GM10248 (cell line): ENCODE measurements around the gene ZMIZ2.

Experiments used
- CTCF ChIA-PET: fragments of 300-600 bp; sonication (Branson Sonifier 250); formaldehyde crosslinking; extraction: SDS; loops from one replicate; lab custom pipeline; 2021; ENCODE audit warnings: antibody characterized with exemption; lab: Yijun Ruan, JAX
- POLR2A ChIA-PET: fragments of 350-650 bp; sonication (Branson Sonifier 250); formaldehyde crosslinking; extraction: SDS; loops from one replicate; lab custom pipeline; 2020; ENCODE audit warnings: antibody characterized with exemption; lab: Yijun Ruan, JAX
- DNase-seq: peaks from one replicate; pipeline ENCODE4 v3.0.0; 2012; ENCODE audit errors: extremely low spot score
- CTCF ChIP-seq: IDR thresholded peaks from 2 replicates; pipeline ENCODE4 v1.5.1; 2012; ENCODE audit warnings: mild to moderate bottlenecking, low read depth; ENCODE audit errors: extremely low read depth, missing control alignments, control extremely low read depth

The ZMIZ2 gene

DNA sequence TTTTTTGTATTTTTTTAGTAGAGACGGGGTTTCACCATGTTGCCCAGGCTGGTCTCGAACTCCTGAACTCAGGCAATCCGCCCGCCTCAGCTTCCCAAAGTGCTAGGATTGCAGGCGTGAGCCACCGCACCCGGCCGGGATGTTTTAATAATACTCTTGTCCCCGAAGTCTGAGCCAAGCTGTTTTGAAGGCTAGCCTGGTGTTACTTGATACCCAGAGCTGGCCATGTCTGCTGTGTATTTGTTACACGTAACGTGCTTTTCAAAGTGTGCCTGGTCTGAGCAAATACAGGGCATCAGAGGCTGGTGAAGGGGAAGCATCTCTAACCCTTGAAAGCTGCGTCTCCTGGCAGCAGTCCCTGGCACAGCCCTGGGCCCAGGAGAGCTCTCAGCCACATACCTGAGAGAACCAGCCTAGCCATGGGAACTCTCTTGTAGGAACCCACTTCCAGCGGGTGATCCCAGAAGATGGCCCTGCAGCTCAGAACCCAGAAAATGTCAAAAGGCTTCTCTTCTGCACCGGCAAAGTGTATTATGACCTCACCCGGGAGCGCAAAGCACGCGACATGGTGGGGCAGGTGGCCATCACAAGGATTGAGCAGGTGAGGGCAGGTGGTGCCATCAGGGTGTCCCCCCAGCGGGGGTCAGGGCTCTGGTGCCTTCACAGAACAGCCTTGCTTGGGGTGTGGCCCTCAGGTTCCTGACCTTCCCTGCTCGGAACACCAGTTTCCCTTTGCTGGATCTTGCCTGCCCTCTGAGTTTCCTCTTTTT is 41.7 kb upstream of the ZMIZ2 start:
- no peak for TF ChIP-seq CTCF
- DNase-seq, result peak; percentile 16
- ChIA-PET CTCF (interaction anchor here (1.3 to 1.5 kb wide), 2 partner anchors 23 to 26 kb away, joined by 3 to 4 read pairs; no protein-coding TSS in a partner anchor), POLR2A (no interaction called here)

DNA sequence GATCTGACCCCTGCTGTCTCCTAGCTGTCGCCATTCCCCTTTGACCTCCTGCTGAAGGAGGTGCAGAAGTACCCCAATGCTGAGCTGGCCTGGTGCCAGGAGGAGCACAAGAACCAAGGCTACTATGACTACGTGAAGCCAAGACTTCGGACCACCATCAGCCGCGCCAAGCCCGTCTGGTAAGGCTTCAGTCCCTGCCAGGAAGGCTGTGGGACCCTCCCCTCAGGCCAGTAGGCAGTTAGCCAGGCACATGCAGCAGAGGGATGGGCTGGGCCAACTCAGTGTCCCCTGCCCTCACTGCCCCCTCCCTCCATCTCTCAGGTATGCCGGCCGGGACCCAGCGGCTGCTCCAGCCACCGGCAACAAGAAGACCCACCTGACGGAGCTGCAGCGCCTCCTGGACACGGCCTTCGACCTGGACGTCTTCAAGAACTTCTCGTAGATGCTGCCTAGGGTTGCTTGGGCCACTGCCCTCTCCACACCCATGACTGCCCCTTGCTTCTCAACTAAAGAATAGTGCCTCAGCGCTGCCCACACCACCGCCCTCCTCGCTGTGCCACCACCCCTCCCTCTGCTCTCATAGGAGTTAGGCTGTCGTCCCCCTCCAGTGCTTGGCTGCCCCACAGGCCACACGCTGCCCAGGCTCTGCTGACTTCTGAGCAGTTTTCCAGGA is 41.0 kb upstream of the ZMIZ2 start:
- TF ChIP-seq CTCF, result no peak
- ChIA-PET CTCF (no interaction called here), POLR2A (no interaction called here)
- peak; percentile 11 for DNase-seq

- POLR2A ChIA-PET, result no interaction called here
- CTCF ChIA-PET, result interaction anchor here (1.2 kb wide), 1 partner anchor 15 kb away, joined by 3 read pairs; no protein-coding TSS in a partner anchor
- peak; percentile 32 for DNase-seq
Measured at GRCh38 chr7:44709011-44709915, 39.4 kb upstream of the ZMIZ2 start.

DNA sequence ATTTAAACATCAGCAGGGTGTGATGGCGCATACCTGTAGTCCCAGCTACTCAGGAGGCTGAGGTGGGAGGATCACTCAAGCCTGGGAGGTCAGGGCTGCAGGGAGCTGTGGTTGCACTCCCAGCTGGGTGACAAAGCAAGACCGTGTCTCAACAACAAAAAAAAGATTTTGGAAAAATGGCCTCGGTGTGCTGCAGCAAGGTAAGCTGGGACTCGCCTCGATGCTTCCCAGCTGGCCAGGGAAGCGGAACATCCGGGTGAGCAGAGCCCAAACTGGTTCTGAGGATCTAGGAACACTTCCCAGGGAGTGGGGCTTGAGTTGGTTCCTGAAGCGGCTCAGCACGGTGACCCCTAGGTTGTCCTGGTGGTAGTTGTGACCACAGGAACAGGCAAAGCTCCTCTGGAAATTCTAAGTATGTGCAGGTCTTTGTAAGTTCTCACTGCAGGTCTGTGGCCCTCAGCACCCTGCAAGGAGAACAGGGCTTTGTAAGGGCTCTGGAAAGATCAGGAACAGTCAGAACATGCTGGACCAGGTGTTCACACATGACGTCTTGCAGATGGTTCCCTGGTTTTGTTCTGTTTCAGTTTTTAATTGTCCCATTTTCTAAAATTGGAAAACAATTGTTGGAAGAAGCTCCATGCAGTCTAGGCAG is 38.6 kb upstream of the ZMIZ2 start:
- no peak for TF ChIP-seq CTCF
- ChIA-PET POLR2A (no interaction called here), CTCF (interaction anchor here (0.7 to 1.5 kb wide), 5 partner anchors 9 to 93 kb away, joined by 3 to 4 read pairs (median 3); partner anchors contain the start of gene PPIA)
- peak; percentile 6 for DNase-seq

More at GRCh38 chr7:44709011-44709915, 39.4 kb upstream of the ZMIZ2 start:
- TF ChIP-seq CTCF, result no peak

GRCh38 chr7:44711528-44711927 is 37.1 kb upstream of the ZMIZ2 start:
- ChIA-PET POLR2A (no interaction called here), CTCF (interaction anchor here (1.5 kb wide), 1 partner anchor 85 kb away, joined by 3 read pairs; the partner anchor contains the start of gene PPIA)
- TF ChIP-seq CTCF, result no peak
- peak; percentile 14 for DNase-seq

- POLR2A ChIA-PET, result no interaction called here
- no peak for TF ChIP-seq CTCF
- no peak for DNase-seq
- CTCF ChIA-PET, result no interaction called here
Measured at GRCh38 chr7:44712012-44712411, 36.6 kb upstream of the ZMIZ2 start.
